HepG2 (cell line): ENCODE results near the gene HOTAIR.

Source experiments
- CAMTA2 ChIP-seq: sonication (generic); formaldehyde crosslinking; IDR thresholded peaks from 2 replicates; pipeline ENCODE4 v1.4.0; 2020; ENCODE audit warnings: mild to moderate bottlenecking, missing genetic modification reagents, borderline replicate concordance
- CREB1 ChIP-seq, 2 experiments: fragments of 450-650 bp in 1 of 2; IDR thresholded peaks; 2 replicates each; pipeline ENCODE4 v1.6.1; 2016 to 2017; ENCODE audit warnings: control low read depth in 1 of 2, mild to moderate bottlenecking in 1 of 2, missing compliant biosample characterization in 1 of 2, missing genetic modification characterization in 1 of 2
- EZH2 ChIP-seq: conservative IDR thresholded peaks from 2 replicates; pipeline ENCODE4 v1.6.1; 2012; ENCODE audit warnings: mild to moderate bottlenecking, low read depth, low read length, moderate library complexity
- GABPA ChIP-seq, 2 experiments: IDR thresholded peaks; 2 replicates each; pipeline ENCODE4 v1.6.1; 2011 to 2016; ENCODE audit warnings: low read depth in 2 of 2, low read length in 1 of 2, missing biosample characterization in 1 of 2, missing genetic modification characterization in 1 of 2
- GATAD2A ChIP-seq: IDR thresholded peaks from 2 replicates; pipeline ENCODE4 v1.6.1; 2016
- GTF2F1 ChIP-seq: fragments of 150-350 bp; IDR thresholded peaks from 2 replicates; pipeline ENCODE4 v1.6.1; 2014; ENCODE audit warnings: low read length
- SATB2 ChIP-seq: sonication (generic); formaldehyde crosslinking; IDR thresholded peaks from 2 replicates; pipeline ENCODE4 v1.5.0; 2020; ENCODE audit warnings: missing genetic modification reagents
- ZNF274 ChIP-seq: sonication (generic); formaldehyde crosslinking; IDR thresholded peaks from 2 replicates; pipeline ENCODE4 v1.5.1; 2020; ENCODE audit warnings: mild to moderate bottlenecking, missing genetic modification reagents
- ZNF629 ChIP-seq: sonication (generic); formaldehyde crosslinking; conservative IDR thresholded peaks from 2 replicates; pipeline ENCODE4 v1.5.0; 2020; ENCODE audit warnings: missing genetic modification reagents
- TF ChIP-seq, protein P1 (sequence below): sonication (generic); formaldehyde crosslinking; IDR thresholded peaks from 2 replicates; pipeline ENCODE4 v1.5.0; 2020; ENCODE audit warnings: mild to moderate bottlenecking, missing genetic modification reagents, moderate library complexity

GRCh38 chr12:53954694-53955035, 20.1 kb downstream of the HOTAIR start, which contains the start of gene HOXC12:
- TF ChIP-seq CREB1 (IDR thresholded peaks at IDR 0.05), result no peak
- no peak for TF ChIP-seq CREB1 (CRISPR knock-in tag; IDR thresholded peaks at IDR 0.05)
- no peak for TF ChIP-seq GABPA (IDR thresholded peaks at IDR 0.05; ENCODE audit: low read depth, low read length)
- TF ChIP-seq GABPA (CRISPR knock-in tag; IDR thresholded peaks at IDR 0.05; ENCODE audit: low read depth), result no peak
- TF ChIP-seq ZNF274 (CRISPR knock-in tag), result no peak
- no peak for TF ChIP-seq ZNF629 (CRISPR knock-in tag)
- TF ChIP-seq EZH2, result no peak
- TF ChIP-seq, protein P1, sequence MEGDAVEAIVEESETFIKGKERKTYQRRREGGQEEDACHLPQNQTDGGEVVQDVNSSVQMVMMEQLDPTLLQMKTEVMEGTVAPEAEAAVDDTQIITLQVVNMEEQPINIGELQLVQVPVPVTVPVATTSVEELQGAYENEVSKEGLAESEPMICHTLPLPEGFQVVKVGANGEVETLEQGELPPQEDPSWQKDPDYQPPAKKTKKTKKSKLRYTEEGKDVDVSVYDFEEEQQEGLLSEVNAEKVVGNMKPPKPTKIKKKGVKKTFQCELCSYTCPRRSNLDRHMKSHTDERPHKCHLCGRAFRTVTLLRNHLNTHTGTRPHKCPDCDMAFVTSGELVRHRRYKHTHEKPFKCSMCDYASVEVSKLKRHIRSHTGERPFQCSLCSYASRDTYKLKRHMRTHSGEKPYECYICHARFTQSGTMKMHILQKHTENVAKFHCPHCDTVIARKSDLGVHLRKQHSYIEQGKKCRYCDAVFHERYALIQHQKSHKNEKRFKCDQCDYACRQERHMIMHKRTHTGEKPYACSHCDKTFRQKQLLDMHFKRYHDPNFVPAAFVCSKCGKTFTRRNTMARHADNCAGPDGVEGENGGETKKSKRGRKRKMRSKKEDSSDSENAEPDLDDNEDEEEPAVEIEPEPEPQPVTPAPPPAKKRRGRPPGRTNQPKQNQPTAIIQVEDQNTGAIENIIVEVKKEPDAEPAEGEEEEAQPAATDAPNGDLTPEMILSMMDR, result no peak
- TF ChIP-seq GTF2F1, result no peak
- no peak for TF ChIP-seq GATAD2A (CRISPR knock-in tag)
- TF ChIP-seq SATB2 (CRISPR knock-in tag), result no peak
- no peak for TF ChIP-seq CAMTA2 (CRISPR knock-in tag)
